Tibial artery (tissue), 4 donors: ENCODE measurements around the gene F7.

ENCODE experiments used
- DNase-seq, 2 donors: peaks; one replicate each; pipeline ENCODE4 v3.0.0-alpha.2; 2019
- H3K27ac ChIP-seq, 2 donors: fragments of 200-600 bp; sonication (generic) in 1 of 2; 1 replicate in 1 of 2; 2 replicates in 1 of 2; pipeline ENCODE4 v1.5.1; 2018 to 2019; ENCODE audit warnings: mild to moderate bottlenecking in 1 of 2
- H3K27me3 ChIP-seq, 2 donors: fragments of 200-600 bp; sonication (generic) in 1 of 2; one replicate each; pipeline versions ENCODE4 v1.5.1 to v1.6.0; 2016 to 2019
- H3K36me3 ChIP-seq, 3 donors: fragments of 200-600 bp; sonication (generic) in 2 of 3; one replicate each; pipeline ENCODE4 v1.5.1; 2016 to 2019; ENCODE audit warnings: mild to moderate bottlenecking in 2 of 3
- H3K4me1 ChIP-seq, 4 donors: fragments of 200-600 bp; sonication (generic) in 2 of 4; 1 replicate in 3 of 4; 2 replicates in 1 of 4; pipeline ENCODE4 v1.5.1; 2016 to 2019
- H3K4me3 ChIP-seq, 2 donors: fragments of 200-600 bp; sonication (generic) in 1 of 2; 1 replicate in 1 of 2; 2 replicates in 1 of 2; pipeline ENCODE4 v1.5.1; 2018 to 2019; ENCODE audit warnings: mild to moderate bottlenecking in 2 of 2
- H3K9me3 ChIP-seq, 3 donors: fragments of 200-600 bp; sonication (generic) in 1 of 3; one replicate each; pipeline ENCODE4 v1.5.1; 2016 to 2019
- CTCF ChIP-seq, 2 experiments: fragments of 200-600 bp in 1 of 2; fragments of 450-650 bp in 1 of 2; IDR thresholded peaks; one replicate each; pipeline ENCODE4 v1.5.1; 2017 to 2019; ENCODE audit warnings: antibody characterized with exemption in 2 of 2, mild to moderate bottlenecking in 1 of 2, moderate library complexity in 1 of 2
- intact Hi-C: fragments of 100-400 bp; cut with DNase I; formaldehyde crosslinking; loops from one replicate; pipeline ENCODE4 v1.15.0; 2023; ENCODE audit warnings: low total_unique reads

F7 gene

GRCh38 chr13:113142876-113143275, 37.3 kb downstream of the F7 start:
- Histone ChIP-seq H3K4me3 (no peak overlapping the region), H3K36me3 (no peaks in the 10 kb centered on the region), H3K4me1 (no peaks in the 10 kb centered on the region), H3K27me3 (peaks cover 0 to 8% of the 10 kb centered on the region in 2 donors), H3K9me3 (no peaks in the 10 kb centered on the region), H3K27ac (no peak overlapping the region)
- no peak for TF ChIP-seq CTCF (IDR thresholded peaks at IDR 0.05)
- no peak for DNase-seq
- intact Hi-C loops: no loop called here

GRCh38 chr13:113143466-113144254, 38.1 kb downstream of the F7 start:
- DNase-seq: peak in 1 of 2 donors; percentile 55
- no peak for TF ChIP-seq CTCF (IDR thresholded peaks at IDR 0.05)
- intact Hi-C loops: no loop called here
- no peak overlapping the region for H3K4me3 ChIP-seq
- H3K27ac ChIP-seq: no peak overlapping the region
- peaks cover 0 to 8% of the 10 kb centered on the region in 2 donors for H3K27me3 ChIP-seq
- H3K9me3 ChIP-seq: no peaks in the 10 kb centered on the region
- no peaks in the 10 kb centered on the region for H3K4me1 ChIP-seq
- no peaks in the 10 kb centered on the region for H3K36me3 ChIP-seq

GRCh38 chr13:113144255-113144629, 38.7 kb downstream of the F7 start:
- Histone ChIP-seq H3K9me3 (no peaks in the 10 kb centered on the region), H3K36me3 (no peaks in the 10 kb centered on the region), H3K4me1 (no peaks in the 10 kb centered on the region), H3K27ac (no peak overlapping the region), H3K27me3 (peaks cover 0 to 8% of the 10 kb centered on the region in 2 donors), H3K4me3 (no peak overlapping the region)
- no peak for DNase-seq
- no peak for TF ChIP-seq CTCF (IDR thresholded peaks at IDR 0.05)
- intact Hi-C loops: no loop called here

- no peak for TF ChIP-seq CTCF (IDR thresholded peaks at IDR 0.05)
These were observed 39.9 kb downstream of the F7 start for GRCh38 chr13:113145496-113145895.

GRCh38 chr13:113145911-113146598, 40.5 kb downstream of the F7 start:
- Histone ChIP-seq H3K4me1 (no peaks in the 10 kb centered on the region), H3K36me3 (no peaks in the 10 kb centered on the region), H3K27ac (no peak overlapping the region), H3K9me3 (no peaks in the 10 kb centered on the region), H3K4me3 (no peak overlapping the region), H3K27me3 (peaks cover 0 to 8% of the 10 kb centered on the region in 2 donors)
- intact Hi-C loops: no loop called here
- DNase-seq: no peak
- TF ChIP-seq CTCF (IDR thresholded peaks at IDR 0.05): no peak

More at GRCh38 chr13:113145496-113145895, 39.9 kb downstream of the F7 start:
- Histone ChIP-seq H3K9me3 (no peaks in the 10 kb centered on the region), H3K4me3 (no peak overlapping the region), H3K36me3 (no peaks in the 10 kb centered on the region), H3K27ac (no peak overlapping the region), H3K4me1 (no peaks in the 10 kb centered on the region), H3K27me3 (peaks cover 0 to 8% of the 10 kb centered on the region in 2 donors)
- no peak for DNase-seq
- intact Hi-C loops: no loop called here
